ENCODE data around the gene ZNF280A. TPM values are rescaled to one million over a fixed set of nuclear protein-coding genes. Genes with fewer than 3 reads are reported as not detected.

ZNF280A gene
- total and polyA plus RNA-seq, 2 experiments from 2014 or later, result not detected

- TF ChIP-seq ZNF462 (CRISPR knock-in tag; IDR thresholded peaks at IDR 0.05) (no peak), ZNF331 (CRISPR knock-in tag; IDR thresholded peaks at IDR 0.05; ENCODE audit: low read depth) (no peak), NANOG (IDR thresholded peaks at IDR 0.05; ENCODE audit: borderline replicate concordance) (no peak), JUNB (IDR thresholded peaks at IDR 0.05; ENCODE audit: unreplicated experiment) (no peak), EZH2 (IDR thresholded peaks at IDR 0.05; ENCODE audit: low read depth, unreplicated experiment) (no peak), REST (IDR thresholded peaks at IDR 0.05; ENCODE audit: unreplicated experiment) (no peak)
Observed at GRCh38 chr22:22487059-22487458, 33.0 kb downstream of the ZNF280A start (continued).

Measured in GM23338 (cell line).